GM12878 (cell line): Measurements from ENCODE around the gene AKNA. TPM values are rescaled to one million over a fixed set of nuclear protein-coding genes. Genes with fewer than 3 reads are reported as not detected.

Experiments
- ATAC-seq: fragments of 200-7000 bp; cut with Tn5 transposase; 3 replicates; pipeline ENCODE4 v1.9.1; 2020; ENCODE audit warnings: mild to moderate bottlenecking, moderate library complexity
- BruUV-seq: library from RNA; stranded (reverse); fragments of 400-500 nt; replicated peaks from 2 replicates; lab custom pipeline; 2021; lab: Mats Ljungman, UMichigan
- CTCF ChIA-PET: fragments of 300-600 bp; sonication (Branson Sonifier 250); formaldehyde crosslinking; extraction: SDS; loops from one replicate; lab custom pipeline; 2021; ENCODE audit warnings: inconsistent platforms; lab: Yijun Ruan, JAX
- POLR2A ChIA-PET: fragments of 350-600 bp; formaldehyde crosslinking; extraction: SDS; loops from one replicate; lab custom pipeline; 2021; ENCODE audit warnings: inconsistent platforms; lab: Charles Lee
- RAD21 ChIA-PET: fragments of 300-600 bp; sonication (Branson Sonifier 250); formaldehyde crosslinking; loops from one replicate; lab custom pipeline; 2023; ENCODE audit warnings: antibody characterized with exemption; ENCODE audit not compliant: unreplicated experiment; lab: Charles Lee
- SMC1A ChIA-PET: fragments of 300-600 bp; sonication (Branson Sonifier 250); formaldehyde crosslinking; loops from one replicate; lab custom pipeline; 2023; ENCODE audit not compliant: unreplicated experiment, uncharacterized antibody; lab: Charles Lee
- DNase-seq: peaks from one replicate; pipeline ENCODE4 v3.0.0-alpha.2; 2011; ENCODE audit warnings: low read depth, low spot score
- FAIRE-seq: peaks from 3 replicates; lab custom pipeline; 2011; peaks lifted over from hg19 to GRCh38; lab: Jason Lieb, UNC
- H2AFZ ChIP-seq: 2 replicates; pipeline ENCODE4 v1.6.0; 2011; ENCODE audit warnings: low read depth, low read length, control low read depth; ENCODE audit not compliant: control insufficient read depth
- H3K27ac ChIP-seq: 2 replicates; pipeline ENCODE4 v1.5.1; 2011; ENCODE audit warnings: control low read depth; ENCODE audit not compliant: control insufficient read depth, insufficient read depth
- H3K27me3 ChIP-seq, 2 experiments: replicated peaks in 1 of 2; 2 replicates each; pipeline versions ENCODE4 v1.6.0 to v1.6.1; 2011; ENCODE audit warnings: low read length in 1 of 2; ENCODE audit not compliant: control insufficient read depth in 2 of 2, insufficient read depth in 2 of 2
- H3K36me3 ChIP-seq, 2 experiments: 2 replicates each; pipeline ENCODE4 v1.5.1; 2011; ENCODE audit warnings: low read length in 1 of 2; ENCODE audit not compliant: control insufficient read depth in 2 of 2, insufficient read depth in 2 of 2
- H3K4me1 ChIP-seq: 2 replicates; pipeline ENCODE4 v1.6.1; 2011; ENCODE audit warnings: mild to moderate bottlenecking, low read length, moderate library complexity, mixed read lengths; ENCODE audit not compliant: control insufficient read depth, insufficient read depth
- H3K4me2 ChIP-seq: 2 replicates; pipeline ENCODE4 v1.6.0; 2011; ENCODE audit warnings: control low read depth; ENCODE audit not compliant: control insufficient read depth, insufficient read depth
- H3K4me3 ChIP-seq: fragments of 200-600 bp; sonication (generic); 2 replicates; pipeline ENCODE4 v1.5.1; 2016
- H3K79me2 ChIP-seq: 2 replicates; pipeline ENCODE4 v1.6.0; 2011; ENCODE audit warnings: low read length; ENCODE audit not compliant: control insufficient read depth, insufficient read depth
- H3K9ac ChIP-seq: 2 replicates; pipeline ENCODE4 v1.8.0; 2011; ENCODE audit warnings: low read length, control low read depth, mixed read lengths; ENCODE audit not compliant: control insufficient read depth, insufficient read depth
- H3K9me3 ChIP-seq: replicated peaks from 3 replicates; pipeline ENCODE4 v1.5.1; 2011; ENCODE audit warnings: mild to moderate bottlenecking, low read length; ENCODE audit not compliant: control insufficient read depth, insufficient read depth
- H4K20me1 ChIP-seq: 2 replicates; pipeline ENCODE4 v1.6.0; 2011; ENCODE audit not compliant: control insufficient read depth, insufficient read depth
- FOS ChIP-seq: IDR thresholded peaks from 3 replicates; pipeline ENCODE4 v1.6.1; 2011; ENCODE audit warnings: borderline replicate concordance; ENCODE audit not compliant: insufficient read length; ENCODE audit errors: extremely low read depth
- JUND ChIP-seq: IDR thresholded peaks from 2 replicates; pipeline ENCODE4 v1.6.1; 2012; ENCODE audit warnings: low read depth, mild to moderate bottlenecking, low read length, improper control_type of control experiment, moderate library complexity
- LARP7 ChIP-seq: fragments of 450-650 bp; IDR thresholded peaks from 2 replicates; pipeline ENCODE4 v1.6.1; 2017; ENCODE audit warnings: mild to moderate bottlenecking
- NR2F1 ChIP-seq: fragments of 450-650 bp; conservative IDR thresholded peaks from 2 replicates; pipeline ENCODE4 v1.6.1; 2017; ENCODE audit warnings: mild to moderate bottlenecking
- SMARCA5 ChIP-seq: fragments of 450-650 bp; IDR thresholded peaks from 2 replicates; pipeline ENCODE4 v1.6.1; 2017; ENCODE audit warnings: mild to moderate bottlenecking
- WGBS: methylation state at CpG from one replicate; pipeline ENCODE4 v1.1.6; 2016; ENCODE audit warnings: low lambda C conversion rate; ENCODE audit not compliant: insufficient replicate concordance, insufficient coverage; ENCODE audit errors: missing lambda C conversion rate; 5-methylcytosine and 5-hydroxymethylcytosine counted together
- in situ Hi-C: fragments of 300-500 bp; cut with MboI; formaldehyde crosslinking; loops from 9 replicates; pipeline ENCODE4 v1.14.3; 2018; ENCODE audit warnings: mixed read lengths
- intact Hi-C: fragments of 100-400 bp; cut with micrococcal nuclease; formaldehyde crosslinking; loops from one replicate; pipeline ENCODE4 v1.14.2; 2022; ENCODE audit not compliant: unreplicated experiment
- polyA plus RNA-seq, 11 experiments: library from polyadenylated mRNA; depleted of rRNA in 4 of 11; unstranded in 6 of 11; stranded (reverse) in 5 of 11; fragments of >200 nt; fragmentation: Nextera tagmentation in 4 of 11; fragmentation: Illumina TruSeq in 1 of 11; extraction: Ambion mirVana in 4 of 11; extraction: Trizol in 1 of 11; gene quantifications; 1 replicate in 1 of 11; 2 replicates in 10 of 11; pipeline versions ENCODE4 v1.2.1 to v1.2.3, GENCODE V29; 2011 to 2016; ENCODE audit warnings: inconsistent platforms in 2 of 11, missing spikeins in 2 of 11, low read depth in 1 of 11
- total RNA-seq, 4 experiments: library from RNA; depleted of rRNA in 3 of 4; stranded (reverse); fragments of >200 nt in 3 of 4; fragmentation: Illumina TruSeq in 1 of 4; extraction: Trizol in 1 of 4; gene quantifications; 2 replicates each; pipeline versions ENCODE4 v1.2.1 to v1.2.3, GENCODE V29; 2013 to 2021
- TF ChIP-seq, protein P1 (sequence below): fragments of 150-350 bp; IDR thresholded peaks from 2 replicates; pipeline ENCODE4 v1.6.1; 2016; ENCODE audit warnings: low read depth, low read length
- TF ChIP-seq, protein P2 (sequence below): fragments of 450-650 bp; IDR thresholded peaks from 2 replicates; pipeline ENCODE4 v1.6.1; 2016; ENCODE audit warnings: mild to moderate bottlenecking

Gene AKNA
- total and polyA plus RNA-seq, 10 of the 15 experiments (the other 5 are each of a cell fraction or from before 2014, with no cell fraction given) = 1.6 to 132 (median 35.3) TPM

DNA sequence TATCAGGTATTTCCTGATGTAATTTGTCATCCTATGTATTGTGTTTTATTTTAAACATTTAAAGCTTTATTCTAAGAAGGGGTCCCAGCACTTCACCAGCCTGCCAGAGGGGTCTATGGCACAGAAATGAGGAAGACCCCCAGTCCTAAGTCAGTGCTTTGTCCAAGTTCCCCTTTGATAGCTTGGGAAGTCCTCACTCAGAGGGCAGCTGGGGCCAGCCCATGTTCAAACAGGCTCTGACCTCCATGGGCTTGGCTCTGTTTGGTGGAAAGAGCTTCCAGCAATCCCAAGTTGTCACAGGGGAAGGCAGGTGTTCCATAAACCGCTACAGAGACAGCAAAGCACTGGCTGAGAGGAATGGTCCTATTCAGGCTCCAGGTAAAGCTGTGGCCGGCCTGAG lies 26.6 kb upstream of the AKNA start:
- FAIRE-seq (no peak), ATAC-seq (no peak), DNase-seq (no peak)
- TF ChIP-seq NR2F1 = no peak
- TF ChIP-seq LARP7 = no peak
- TF ChIP-seq, protein P1, sequence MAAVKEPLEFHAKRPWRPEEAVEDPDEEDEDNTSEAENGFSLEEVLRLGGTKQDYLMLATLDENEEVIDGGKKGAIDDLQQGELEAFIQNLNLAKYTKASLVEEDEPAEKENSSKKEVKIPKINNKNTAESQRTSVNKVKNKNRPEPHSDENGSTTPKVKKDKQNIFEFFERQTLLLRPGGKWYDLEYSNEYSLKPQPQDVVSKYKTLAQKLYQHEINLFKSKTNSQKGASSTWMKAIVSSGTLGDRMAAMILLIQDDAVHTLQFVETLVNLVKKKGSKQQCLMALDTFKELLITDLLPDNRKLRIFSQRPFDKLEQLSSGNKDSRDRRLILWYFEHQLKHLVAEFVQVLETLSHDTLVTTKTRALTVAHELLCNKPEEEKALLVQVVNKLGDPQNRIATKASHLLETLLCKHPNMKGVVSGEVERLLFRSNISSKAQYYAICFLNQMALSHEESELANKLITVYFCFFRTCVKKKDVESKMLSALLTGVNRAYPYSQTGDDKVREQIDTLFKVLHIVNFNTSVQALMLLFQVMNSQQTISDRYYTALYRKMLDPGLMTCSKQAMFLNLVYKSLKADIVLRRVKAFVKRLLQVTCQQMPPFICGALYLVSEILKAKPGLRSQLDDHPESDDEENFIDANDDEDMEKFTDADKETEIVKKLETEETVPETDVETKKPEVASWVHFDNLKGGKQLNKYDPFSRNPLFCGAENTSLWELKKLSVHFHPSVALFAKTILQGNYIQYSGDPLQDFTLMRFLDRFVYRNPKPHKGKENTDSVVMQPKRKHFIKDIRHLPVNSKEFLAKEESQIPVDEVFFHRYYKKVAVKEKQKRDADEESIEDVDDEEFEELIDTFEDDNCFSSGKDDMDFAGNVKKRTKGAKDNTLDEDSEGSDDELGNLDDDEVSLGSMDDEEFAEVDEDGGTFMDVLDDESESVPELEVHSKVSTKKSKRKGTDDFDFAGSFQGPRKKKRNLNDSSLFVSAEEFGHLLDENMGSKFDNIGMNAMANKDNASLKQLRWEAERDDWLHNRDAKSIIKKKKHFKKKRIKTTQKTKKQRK = no peak
- no peak for TF ChIP-seq FOS
- TF ChIP-seq, protein P2, sequence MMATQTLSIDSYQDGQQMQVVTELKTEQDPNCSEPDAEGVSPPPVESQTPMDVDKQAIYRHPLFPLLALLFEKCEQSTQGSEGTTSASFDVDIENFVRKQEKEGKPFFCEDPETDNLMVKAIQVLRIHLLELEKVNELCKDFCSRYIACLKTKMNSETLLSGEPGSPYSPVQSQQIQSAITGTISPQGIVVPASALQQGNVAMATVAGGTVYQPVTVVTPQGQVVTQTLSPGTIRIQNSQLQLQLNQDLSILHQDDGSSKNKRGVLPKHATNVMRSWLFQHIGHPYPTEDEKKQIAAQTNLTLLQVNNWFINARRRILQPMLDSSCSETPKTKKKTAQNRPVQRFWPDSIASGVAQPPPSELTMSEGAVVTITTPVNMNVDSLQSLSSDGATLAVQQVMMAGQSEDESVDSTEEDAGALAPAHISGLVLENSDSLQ = no peak
- TF ChIP-seq JUND = no peak
- TF ChIP-seq SMARCA5 = no peak
- ChIA-PET CTCF (interaction anchor here (0.6 to 2.2 kb wide), 3 partner anchors 9 to 240 kb away, joined by 3 to 8 read pairs (median 5); no protein-coding TSS in a partner anchor), POLR2A (interaction anchor here (0.9 kb wide), 1 partner anchor 242 kb away, joined by 3 read pairs; no protein-coding TSS in a partner anchor), RAD21 (interaction anchor here (0.7 to 1.9 kb wide), 4 partner anchors 9 to 239 kb away, joined by 3 to 5 read pairs (median 3); no protein-coding TSS in a partner anchor), SMC1A (interaction anchor here (0.7 to 1.8 kb wide), 9 partner anchors 9 to 607 kb away, joined by 3 to 13 read pairs (median 3); no protein-coding TSS in a partner anchor)
- Histone ChIP-seq H4K20me1 (no peaks in the 10 kb centered on the region), H3K79me2 (no peaks in the 10 kb centered on the region), H3K4me3 (no peak overlapping the region), H3K9me3 (no peaks in the 10 kb centered on the region), H3K4me1 (peaks cover 4% of the 10 kb centered on the region; the same call in 1 of the 2 replicates), H3K27me3 (no peaks in the 10 kb centered on the region), H3K27ac (no peak overlapping the region), H3K4me2 (no peak overlapping the region), H2AFZ (no peak overlapping the region), H3K9ac (no peak overlapping the region), H3K36me3 (no peaks in the 10 kb centered on the region)
- intact Hi-C loops = no loop called here
- in situ Hi-C loops = loop anchor here (10.0 kb wide), 1 partner anchor 1110 kb away; no protein-coding TSS in a partner anchor
- whole genome bisulfite sequencing = 0% methylated on average over 2 of the region's 2 CpGs
- BruUV-seq = no TSS peak
